SK-N-SH (cell line): ENCODE measurements around the gene MTFP1. TPM values are rescaled to one million over a fixed set of nuclear protein-coding genes. Genes with fewer than 3 reads are reported as not detected.
A peak's percentile ranks its signal among the peaks of the same experiment; 100 is the strongest.

Experiments used
- CTCF ChIA-PET: fragments of 300-600, 350-600 bp; formaldehyde crosslinking; extraction: SDS; loops from one replicate; lab custom pipeline; 2021; lab: Yijun Ruan, JAX
- POLR2A ChIA-PET: fragments of 350-600 bp; sonication (Branson Sonifier 250); formaldehyde crosslinking; extraction: SDS; loops from one replicate; lab custom pipeline; 2020; ENCODE audit warnings: antibody characterized with exemption, inconsistent platforms; lab: Yijun Ruan, JAX
- DNase-seq: peaks from one replicate; pipeline ENCODE4 v3.0.0; 2012
- H2AFZ ChIP-seq: fragments of 200-600 bp; sonication (generic); 2 replicates; pipeline ENCODE4 v1.8.1; 2016; ENCODE audit warnings: antibody characterized with exemption, mild to moderate bottlenecking, low read depth
- H3F3A ChIP-seq: fragments of 200-600 bp; sonication (generic); replicated peaks from 2 replicates; pipeline ENCODE3; 2016; ENCODE audit warnings: antibody characterized with exemption, mild to moderate bottlenecking; ENCODE audit not compliant: insufficient read depth
- H3K27ac ChIP-seq, 2 experiments: fragments of 200-500 bp in 1 of 2; fragments of 200-600 bp in 1 of 2; sonication (Bioruptor generic) in 1 of 2; sonication (generic), shearing (Covaris generic) in 1 of 2; 2 replicates each; pipeline versions ENCODE4 v1.5.1 to v1.6.1; 2014 to 2016; ENCODE audit warnings: low read depth in 2 of 2, inconsistent platforms in 1 of 2, low read length in 1 of 2, mild to moderate bottlenecking in 1 of 2, mixed read lengths in 1 of 2
- H3K27me3 ChIP-seq: fragments of 200-600 bp; sonication (generic), shearing (Covaris generic); 2 replicates; pipeline ENCODE4 v1.6.1; 2016; ENCODE audit warnings: mixed run types; ENCODE audit not compliant: insufficient read depth
- H3K36me3 ChIP-seq, 2 experiments: fragments of 200-500 bp in 1 of 2; fragments of 200-600 bp in 1 of 2; sonication (Bioruptor generic) in 1 of 2; sonication (generic) in 1 of 2; replicated peaks in 1 of 2; 2 replicates each; pipeline versions ENCODE3 to v1.5.1; 2014 to 2016; ENCODE audit warnings: low read length in 1 of 2, mild to moderate bottlenecking in 1 of 2; ENCODE audit not compliant: insufficient read depth in 2 of 2, control insufficient read depth in 1 of 2
- H3K4me1 ChIP-seq, 2 experiments: fragments of 200-500 bp in 1 of 2; fragments of 200-600 bp in 1 of 2; sonication (Bioruptor generic) in 1 of 2; sonication (generic), shearing (Covaris generic) in 1 of 2; 2 replicates each; pipeline versions ENCODE4 v1.5.1 to v1.6.1; 2014 to 2016; ENCODE audit warnings: low read depth in 1 of 2, low read length in 1 of 2, mixed run types in 1 of 2; ENCODE audit not compliant: insufficient read depth in 2 of 2, control insufficient read depth in 1 of 2
- H3K4me2 ChIP-seq: fragments of 200-600 bp; sonication (generic), shearing (Covaris generic); 2 replicates; pipeline ENCODE4 v1.6.1; 2017; ENCODE audit warnings: mixed run types
- H3K4me3 ChIP-seq, 2 experiments: fragments of 200-500 bp in 1 of 2; fragments of 200-600 bp in 1 of 2; sonication (Bioruptor generic) in 1 of 2; sonication (generic), shearing (Covaris generic) in 1 of 2; 2 replicates each; pipeline versions ENCODE4 v1.5.1 to v1.8.1; 2014 to 2016; ENCODE audit warnings: low read depth in 2 of 2, inconsistent platforms in 1 of 2, low read length in 1 of 2, mild to moderate bottlenecking in 1 of 2, mixed read lengths in 1 of 2, moderate library complexity in 1 of 2
- H3K79me2 ChIP-seq: fragments of 200-600 bp; sonication (generic); 2 replicates; pipeline ENCODE4 v1.8.1; 2017; ENCODE audit warnings: mild to moderate bottlenecking; ENCODE audit not compliant: insufficient read depth
- H3K9ac ChIP-seq: fragments of 200-600 bp; sonication (generic); 2 replicates; pipeline ENCODE4 v1.6.1; 2017; ENCODE audit warnings: mixed run types
- H3K9me2 ChIP-seq: fragments of 200-600 bp; sonication (generic); 2 replicates; pipeline ENCODE4 v1.6.1; 2017; ENCODE audit warnings: mixed run types
- H3K9me3 ChIP-seq: fragments of 200-600 bp; sonication (generic); 2 replicates; pipeline ENCODE4 v1.6.1; 2017; ENCODE audit warnings: mixed run types, mild to moderate bottlenecking, moderate library complexity
- H4K20me1 ChIP-seq: fragments of 200-600 bp; sonication (generic); 2 replicates; pipeline ENCODE4 v1.6.1; 2017; ENCODE audit warnings: mild to moderate bottlenecking, mixed run types; ENCODE audit not compliant: insufficient read depth
- FOSL2 ChIP-seq: IDR thresholded peaks from 2 replicates; pipeline ENCODE4 v1.4.0; 2012; ENCODE audit warnings: low read depth, mild to moderate bottlenecking, moderate library complexity, borderline replicate concordance
- FOXJ3 ChIP-seq: sonication (generic); formaldehyde crosslinking; IDR thresholded peaks from 2 replicates; pipeline ENCODE4 v1.5.1; 2020; ENCODE audit warnings: mild to moderate bottlenecking, missing genetic modification reagents
- FOXM1 ChIP-seq: IDR thresholded peaks from 2 replicates; pipeline ENCODE4 v1.4.0; 2012; ENCODE audit warnings: low read depth, mild to moderate bottlenecking
- MXI1 ChIP-seq: IDR thresholded peaks from 2 replicates; pipeline ENCODE4 v1.6.1; 2012; ENCODE audit warnings: mild to moderate bottlenecking, low read depth, low read length, improper control_type of control experiment
- RAD21 ChIP-seq: IDR thresholded peaks from 2 replicates; pipeline ENCODE4 v1.6.1; 2012; ENCODE audit warnings: mild to moderate bottlenecking, low read length
- SIN3A ChIP-seq: IDR thresholded peaks from 2 replicates; pipeline ENCODE4 v1.6.1; 2012; ENCODE audit warnings: low read depth, mild to moderate bottlenecking, low read length, moderate library complexity, borderline replicate concordance
- SMC3 ChIP-seq: IDR thresholded peaks from 2 replicates; pipeline ENCODE4 v1.6.1; 2012; ENCODE audit warnings: low read depth, low read length, improper control_type of control experiment
- TCF12 ChIP-seq: IDR thresholded peaks from 2 replicates; pipeline ENCODE4 v1.4.0; 2012
- YY1 ChIP-seq: IDR thresholded peaks from 2 replicates; pipeline ENCODE4 v1.4.0; 2012; ENCODE audit warnings: low read depth, mild to moderate bottlenecking
- WGBS: methylation state at CpG from one replicate; pipeline ENCODE4 v1.1.6; 2017; ENCODE audit warnings: low lambda C conversion rate; 5-methylcytosine and 5-hydroxymethylcytosine counted together
- polyA plus RNA-seq, 3 experiments: library from polyadenylated mRNA; depleted of rRNA; stranded (reverse); fragments of >200 nt; gene quantifications; 2 replicates each; pipeline ENCODE4 v1.2.3, GENCODE V29; 2012
- TF ChIP-seq, protein P1 (sequence below): fragments of 200-600 bp; sonication (generic); IDR thresholded peaks from 2 replicates; pipeline ENCODE4 v1.6.1; 2017; ENCODE audit warnings: antibody characterized with exemption, mild to moderate bottlenecking, moderate library complexity
- TF ChIP-seq, protein P2 (sequence below): fragments of 150-350 bp; IDR thresholded peaks from 2 replicates; pipeline ENCODE4 v1.6.1; 2017; ENCODE audit warnings: antibody characterized with exemption, low read length, low read depth, borderline replicate concordance
- TF ChIP-seq, protein P3 (sequence below): IDR thresholded peaks from 2 replicates; pipeline ENCODE4 v1.4.0; 2012; ENCODE audit warnings: low read depth, borderline replicate concordance
- TF ChIP-seq, protein P4 (sequence below): IDR thresholded peaks from 2 replicates; pipeline ENCODE4 v1.6.1; 2012; ENCODE audit warnings: mild to moderate bottlenecking, low read depth, low read length, moderate library complexity

Gene MTFP1
- polyA plus RNA-seq, 1 of the 3 experiments (the other 2 are of a cell fraction): 18.9 TPM

DNA sequence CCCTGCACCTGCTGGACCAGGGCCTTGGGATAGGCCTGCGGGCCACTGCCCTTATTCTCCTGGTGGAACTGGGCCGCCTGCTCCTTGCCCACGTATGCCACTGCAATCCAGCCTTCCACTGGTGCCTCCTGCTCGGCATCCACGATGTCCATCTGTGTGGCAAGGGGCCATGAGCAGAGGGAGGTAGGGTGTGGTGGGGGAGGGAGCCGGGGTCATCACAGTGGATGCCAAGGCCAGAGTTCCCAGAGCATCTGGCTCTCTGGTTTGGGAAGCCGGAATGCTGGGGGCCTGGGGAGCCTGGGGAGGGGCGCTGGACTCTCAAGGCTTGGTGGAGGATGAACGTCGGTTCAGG, 39.0 kb upstream of the MTFP1 start:
- ChIA-PET CTCF (interaction anchor here (0.6 to 15.4 kb wide), 23 partner anchors 10 to 366 kb away, joined by 3 to 228 read pairs (median 4); partner anchors contain the start of genes CASTOR1 and SEC14L2), POLR2A (interaction anchor here (0.9 to 1.4 kb wide), 3 partner anchors 12 to 97 kb away, joined by 5 to 10 read pairs (median 6); partner anchors contain the start of genes CASTOR1, CCDC157 and SF3A1)
- H3K79me2 ChIP-seq: peaks cover 14% of the 10 kb centered on the region
- 7% methylated on average over 3 of the region's 10 CpGs for WGBS
- peak overlapping the region in 1 of 2 experiments; percentile 76; a peak in 2 of 4 replicates for H3K27ac ChIP-seq
- no peaks in the 10 kb centered on the region for H3K9me2 ChIP-seq
- H3K4me3 ChIP-seq: peak overlapping the region; percentile 61 to 82
- no peak for TF ChIP-seq FOXJ3 (CRISPR knock-in tag)
- TF ChIP-seq, protein P1, sequence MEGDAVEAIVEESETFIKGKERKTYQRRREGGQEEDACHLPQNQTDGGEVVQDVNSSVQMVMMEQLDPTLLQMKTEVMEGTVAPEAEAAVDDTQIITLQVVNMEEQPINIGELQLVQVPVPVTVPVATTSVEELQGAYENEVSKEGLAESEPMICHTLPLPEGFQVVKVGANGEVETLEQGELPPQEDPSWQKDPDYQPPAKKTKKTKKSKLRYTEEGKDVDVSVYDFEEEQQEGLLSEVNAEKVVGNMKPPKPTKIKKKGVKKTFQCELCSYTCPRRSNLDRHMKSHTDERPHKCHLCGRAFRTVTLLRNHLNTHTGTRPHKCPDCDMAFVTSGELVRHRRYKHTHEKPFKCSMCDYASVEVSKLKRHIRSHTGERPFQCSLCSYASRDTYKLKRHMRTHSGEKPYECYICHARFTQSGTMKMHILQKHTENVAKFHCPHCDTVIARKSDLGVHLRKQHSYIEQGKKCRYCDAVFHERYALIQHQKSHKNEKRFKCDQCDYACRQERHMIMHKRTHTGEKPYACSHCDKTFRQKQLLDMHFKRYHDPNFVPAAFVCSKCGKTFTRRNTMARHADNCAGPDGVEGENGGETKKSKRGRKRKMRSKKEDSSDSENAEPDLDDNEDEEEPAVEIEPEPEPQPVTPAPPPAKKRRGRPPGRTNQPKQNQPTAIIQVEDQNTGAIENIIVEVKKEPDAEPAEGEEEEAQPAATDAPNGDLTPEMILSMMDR: peak; percentile 17
- H3K4me2 ChIP-seq: peak overlapping the region; percentile 94
- H3F3A ChIP-seq: no peaks in the 10 kb centered on the region
- H3K9ac ChIP-seq: peak overlapping the region; percentile 60
- H2AFZ ChIP-seq: peak overlapping the region; percentile 83; the same call in 1 of the 2 replicates
- H4K20me1 ChIP-seq: no peaks in the 10 kb centered on the region
- no peak for DNase-seq
- peaks cover 0 to 17% of the 10 kb centered on the region in 2 experiments for H3K36me3 ChIP-seq
- no peaks in the 10 kb centered on the region for H3K27me3 ChIP-seq
- peaks cover 4 to 12% of the 10 kb centered on the region in 2 experiments; a peak in 3 of 4 replicates for H3K4me1 ChIP-seq
- no peaks in the 10 kb centered on the region for H3K9me3 ChIP-seq

DNA sequence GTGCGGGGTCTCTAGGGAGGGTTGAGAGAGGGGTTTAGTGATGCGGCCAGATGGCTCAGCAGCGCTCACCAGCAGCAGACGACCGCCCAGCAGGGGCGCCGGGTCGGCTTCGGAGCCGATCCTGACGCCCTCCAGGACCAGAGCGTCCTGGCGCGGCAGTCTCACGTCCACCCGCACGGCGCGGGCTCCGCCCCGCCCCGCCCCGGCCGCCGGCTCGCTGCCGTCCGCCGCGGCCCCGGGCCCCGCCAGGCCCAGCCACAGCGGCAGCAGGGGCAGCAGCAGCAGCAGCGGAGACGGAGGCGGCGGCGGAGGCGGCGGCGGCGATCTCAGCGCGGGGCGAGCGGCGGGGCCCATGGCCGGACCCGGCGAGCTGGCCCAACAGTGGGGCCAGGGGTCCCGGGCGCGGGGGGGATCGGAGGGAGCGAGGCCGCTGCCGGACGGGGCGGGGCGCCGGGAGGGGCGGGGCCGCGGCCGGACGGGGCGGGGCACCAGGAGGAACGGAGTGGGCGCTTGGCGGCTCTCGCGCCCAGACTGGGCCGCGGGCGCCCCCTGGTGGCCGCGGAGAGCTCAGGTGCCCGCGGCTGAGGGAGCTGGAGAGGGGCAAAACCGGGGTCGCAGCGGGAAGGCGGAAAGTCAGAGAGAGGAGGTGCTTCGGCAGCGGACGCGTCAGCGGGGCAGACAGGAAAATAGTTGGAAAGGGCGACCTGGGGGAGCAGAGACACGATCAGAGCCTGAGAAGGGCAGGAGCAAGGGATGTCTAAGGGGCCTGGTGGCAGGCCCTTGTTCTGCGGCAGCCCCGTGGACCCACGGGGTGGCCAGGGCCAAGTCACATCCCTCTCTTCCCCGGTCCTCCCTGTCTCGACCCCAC, 38.4 kb upstream of the MTFP1 start, which contains the start of gene RNF215:
Gene RNF215, minus strand, starts transcription at position 452 of the 868 bp plus-strand sequence. Its CDS starts 98 bp downstream, at position 354.
- Histone ChIP-seq H3F3A (no peaks in the 10 kb centered on the region), H3K36me3 (peaks cover 0 to 14% of the 10 kb centered on the region in 2 experiments), H3K9me3 (no peaks in the 10 kb centered on the region), H3K27ac (peak within 1 kb of the TSS in 1 of 2 experiments; percentile 76; a peak in 2 of 4 replicates), H3K79me2 (peaks cover 14% of the 10 kb centered on the region), H3K4me1 (peaks cover 4 to 12% of the 10 kb centered on the region in 2 experiments; a peak in 3 of 4 replicates), H3K27me3 (no peaks in the 10 kb centered on the region), H3K4me3 (peak within 1 kb of the TSS; percentile 61 to 82), H3K4me2 (peak within 1 kb of the TSS; percentile 94), H3K9me2 (no peaks in the 10 kb centered on the region), H2AFZ (peak within 1 kb of the TSS; percentile 88; the same call in 1 of the 2 replicates), H4K20me1 (no peaks in the 10 kb centered on the region), H3K9ac (peak within 1 kb of the TSS; percentile 60)
- CTCF ChIA-PET: interaction anchor here (0.6 to 15.4 kb wide), 52 partner anchors 8 to 366 kb away, joined by 3 to 228 read pairs (median 4); partner anchors contain the start of genes CASTOR1, MTFP1, SEC14L2 and SLC35E4
- DNase-seq: peak; percentile 99
- POLR2A ChIA-PET: interaction anchor here (1.0 to 1.2 kb wide), 2 partner anchors 31 to 97 kb away, joined by 5 to 10 read pairs; partner anchors contain the start of genes CASTOR1, CCDC157 and SF3A1
- WGBS: 3% methylated on average over 39 of the region's 95 CpGs
- TF ChIP-seq SMC3 (peak; percentile 70), FOXM1 (no peak), SIN3A (no peak), RAD21 (peak; percentile 80), TCF12 (no peak), YY1 (no peak), FOSL2 (no peak), MXI1 (peak; percentile 15; the same call in 1 of the 2 replicates)
- TF ChIP-seq, protein P2, sequence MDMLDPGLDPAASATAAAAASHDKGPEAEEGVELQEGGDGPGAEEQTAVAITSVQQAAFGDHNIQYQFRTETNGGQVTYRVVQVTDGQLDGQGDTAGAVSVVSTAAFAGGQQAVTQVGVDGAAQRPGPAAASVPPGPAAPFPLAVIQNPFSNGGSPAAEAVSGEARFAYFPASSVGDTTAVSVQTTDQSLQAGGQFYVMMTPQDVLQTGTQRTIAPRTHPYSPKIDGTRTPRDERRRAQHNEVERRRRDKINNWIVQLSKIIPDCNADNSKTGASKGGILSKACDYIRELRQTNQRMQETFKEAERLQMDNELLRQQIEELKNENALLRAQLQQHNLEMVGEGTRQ: no peak
- TF ChIP-seq, protein P3, sequence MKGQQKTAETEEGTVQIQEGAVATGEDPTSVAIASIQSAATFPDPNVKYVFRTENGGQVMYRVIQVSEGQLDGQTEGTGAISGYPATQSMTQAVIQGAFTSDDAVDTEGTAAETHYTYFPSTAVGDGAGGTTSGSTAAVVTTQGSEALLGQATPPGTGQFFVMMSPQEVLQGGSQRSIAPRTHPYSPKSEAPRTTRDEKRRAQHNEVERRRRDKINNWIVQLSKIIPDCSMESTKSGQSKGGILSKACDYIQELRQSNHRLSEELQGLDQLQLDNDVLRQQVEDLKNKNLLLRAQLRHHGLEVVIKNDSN: no peak
- TF ChIP-seq, protein P1: peak; percentile 85
- TF ChIP-seq, protein P4, sequence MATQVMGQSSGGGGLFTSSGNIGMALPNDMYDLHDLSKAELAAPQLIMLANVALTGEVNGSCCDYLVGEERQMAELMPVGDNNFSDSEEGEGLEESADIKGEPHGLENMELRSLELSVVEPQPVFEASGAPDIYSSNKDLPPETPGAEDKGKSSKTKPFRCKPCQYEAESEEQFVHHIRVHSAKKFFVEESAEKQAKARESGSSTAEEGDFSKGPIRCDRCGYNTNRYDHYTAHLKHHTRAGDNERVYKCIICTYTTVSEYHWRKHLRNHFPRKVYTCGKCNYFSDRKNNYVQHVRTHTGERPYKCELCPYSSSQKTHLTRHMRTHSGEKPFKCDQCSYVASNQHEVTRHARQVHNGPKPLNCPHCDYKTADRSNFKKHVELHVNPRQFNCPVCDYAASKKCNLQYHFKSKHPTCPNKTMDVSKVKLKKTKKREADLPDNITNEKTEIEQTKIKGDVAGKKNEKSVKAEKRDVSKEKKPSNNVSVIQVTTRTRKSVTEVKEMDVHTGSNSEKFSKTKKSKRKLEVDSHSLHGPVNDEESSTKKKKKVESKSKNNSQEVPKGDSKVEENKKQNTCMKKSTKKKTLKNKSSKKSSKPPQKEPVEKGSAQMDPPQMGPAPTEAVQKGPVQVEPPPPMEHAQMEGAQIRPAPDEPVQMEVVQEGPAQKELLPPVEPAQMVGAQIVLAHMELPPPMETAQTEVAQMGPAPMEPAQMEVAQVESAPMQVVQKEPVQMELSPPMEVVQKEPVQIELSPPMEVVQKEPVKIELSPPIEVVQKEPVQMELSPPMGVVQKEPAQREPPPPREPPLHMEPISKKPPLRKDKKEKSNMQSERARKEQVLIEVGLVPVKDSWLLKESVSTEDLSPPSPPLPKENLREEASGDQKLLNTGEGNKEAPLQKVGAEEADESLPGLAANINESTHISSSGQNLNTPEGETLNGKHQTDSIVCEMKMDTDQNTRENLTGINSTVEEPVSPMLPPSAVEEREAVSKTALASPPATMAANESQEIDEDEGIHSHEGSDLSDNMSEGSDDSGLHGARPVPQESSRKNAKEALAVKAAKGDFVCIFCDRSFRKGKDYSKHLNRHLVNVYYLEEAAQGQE: no peak
